WERI-Rb-1 (cell line): ENCODE data around the gene RHOF.
A peak's percentile ranks its signal among the peaks of the same experiment; 100 is the strongest.

ENCODE experiments used
- DNase-seq: peaks from one replicate; pipeline ENCODE4 v3.0.0-alpha.2; 2020
- H3K27ac ChIP-seq: fragments of 250-450 bp; sonication (Bioruptor Pico); 2 replicates; pipeline ENCODE4 v1.5.1; 2020; ENCODE audit warnings: mild to moderate bottlenecking, moderate library complexity
- H3K27me3 ChIP-seq: fragments of 250-450 bp; sonication (Bioruptor Pico); 2 replicates; pipeline ENCODE4 v1.5.1; 2021; ENCODE audit warnings: mild to moderate bottlenecking, low read depth, moderate library complexity; ENCODE audit not compliant: insufficient read depth, severe bottlenecking
- H3K36me3 ChIP-seq: fragments of 250-450 bp; sonication (Bioruptor Pico); 2 replicates; pipeline ENCODE4 v1.5.1; 2020; ENCODE audit warnings: mild to moderate bottlenecking, moderate library complexity
- H3K4me3 ChIP-seq: 2 replicates; pipeline ENCODE4 v1.5.1; 2011; ENCODE audit warnings: low read depth, mild to moderate bottlenecking, control low read depth, low read length
- H3K9me3 ChIP-seq: fragments of 250-450 bp; sonication (Bioruptor Pico); 2 replicates; pipeline ENCODE4 v1.5.1; 2021; ENCODE audit warnings: mild to moderate bottlenecking, moderate library complexity; ENCODE audit not compliant: severe bottlenecking
- CTCF ChIP-seq: IDR thresholded peaks from 2 replicates; pipeline ENCODE4 v1.5.1; 2011; ENCODE audit warnings: low read depth, mild to moderate bottlenecking, control low read depth, inconsistent platforms, low read length

The RHOF gene

GRCh38 chr12:121812320-121812871 is 18.9 kb upstream of the RHOF start:
- Histone ChIP-seq H3K9me3 (no peaks in the 10 kb centered on the region), H3K27me3 (no peaks in the 10 kb centered on the region), H3K27ac (no peak overlapping the region), H3K36me3 (peaks cover 77% of the 10 kb centered on the region), H3K4me3 (peak overlapping the region; percentile 36)
- no peak for DNase-seq
- no peak for TF ChIP-seq CTCF

DNA sequence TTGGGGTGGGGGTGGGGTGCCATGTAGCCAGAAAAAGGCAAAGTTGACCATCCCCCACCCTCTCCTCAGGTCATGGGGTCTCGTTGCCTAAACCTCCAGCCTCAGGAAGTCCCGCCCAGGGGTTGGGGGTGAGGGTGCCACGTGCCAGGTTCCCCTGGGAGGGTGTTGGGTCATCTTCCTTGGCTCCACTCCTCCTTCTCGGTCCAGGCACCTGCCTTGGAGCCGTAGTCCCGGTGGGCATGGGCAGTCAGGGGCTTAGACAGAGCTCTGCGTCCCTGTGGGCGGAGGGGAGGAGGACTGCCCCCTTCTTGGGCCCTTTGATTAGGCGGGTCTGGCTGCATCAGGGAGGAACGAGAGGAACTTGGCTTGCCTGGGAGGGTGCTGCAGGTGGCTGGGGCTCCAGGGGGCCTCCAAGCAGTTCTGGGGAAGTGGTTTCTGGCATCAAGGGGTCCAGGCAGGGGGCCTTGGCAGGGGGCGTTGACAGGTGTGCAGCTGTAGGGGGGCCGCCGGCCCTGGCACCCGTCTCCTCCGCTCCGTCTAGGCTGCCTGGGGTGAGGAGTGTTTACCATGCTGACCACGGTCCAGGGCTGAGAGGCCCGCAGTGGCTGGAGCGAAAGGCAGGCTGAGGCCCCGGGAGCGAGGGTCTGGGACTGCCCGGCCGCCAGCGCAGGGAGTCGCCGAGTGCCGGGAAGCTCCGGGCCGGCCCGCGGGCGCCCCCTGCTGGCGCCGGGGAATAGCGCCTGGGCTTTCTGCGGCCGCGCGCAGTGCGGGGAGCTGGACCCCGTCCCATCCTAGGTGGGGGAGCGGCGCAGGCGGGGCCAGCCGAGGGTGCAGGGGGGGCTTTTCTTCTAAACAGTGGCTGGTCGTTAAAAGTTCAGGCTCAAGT is 18.2 kb upstream of the RHOF start:
- H3K27me3 ChIP-seq: no peaks in the 10 kb centered on the region
- DNase-seq: peak; percentile 67
- no peak overlapping the region; the same call in 1 of the 2 replicates for H3K27ac ChIP-seq
- H3K9me3 ChIP-seq: no peaks in the 10 kb centered on the region
- H3K36me3 ChIP-seq: peaks cover 73% of the 10 kb centered on the region
- TF ChIP-seq CTCF: peak; percentile 90
- H3K4me3 ChIP-seq: peak overlapping the region; percentile 36

- Histone ChIP-seq H3K36me3 (peaks cover 73% of the 10 kb centered on the region), H3K27ac (no peak overlapping the region), H3K4me3 (no peak overlapping the region), H3K9me3 (no peaks in the 10 kb centered on the region), H3K27me3 (no peaks in the 10 kb centered on the region)
- DNase-seq: no peak
- TF ChIP-seq CTCF: no peak
These were observed 17.4 kb upstream of the RHOF start for GRCh38 chr12:121810833-121811433.

- TF ChIP-seq CTCF: no peak
- Histone ChIP-seq H3K27ac (no peak overlapping the region), H3K27me3 (no peaks in the 10 kb centered on the region), H3K36me3 (peaks cover 74% of the 10 kb centered on the region), H3K4me3 (no peak overlapping the region), H3K9me3 (no peaks in the 10 kb centered on the region)
- DNase-seq: no peak
These were observed 16.8 kb upstream of the RHOF start for GRCh38 chr12:121810234-121810817.

GRCh38 chr12:121809712-121810116 is 16.2 kb upstream of the RHOF start:
- Histone ChIP-seq H3K27ac (no peak overlapping the region), H3K27me3 (no peaks in the 10 kb centered on the region), H3K9me3 (no peaks in the 10 kb centered on the region), H3K4me3 (no peak overlapping the region), H3K36me3 (peaks cover 70% of the 10 kb centered on the region)
- DNase-seq: no peak
- TF ChIP-seq CTCF: no peak
